Left ventricle myocardium inferior (tissue), 1 donor: ENCODE results near the gene TPM1. TPM values are rescaled to one million over a fixed set of nuclear protein-coding genes. Genes with fewer than 3 reads are reported as not detected.

Experiments
- DNase-seq: peaks from one replicate; pipeline ENCODE4 v3.0.0-alpha.2; 2020
- H3K27ac ChIP-seq: fragments of 200-600 bp; replicated peaks from 2 replicates; pipeline ENCODE4 v1.8.0; 2021
- H3K27me3 ChIP-seq: fragments of 200-600 bp; 2 replicates; pipeline ENCODE4 v1.8.0; 2021; ENCODE audit warnings: low read depth
- H3K36me3 ChIP-seq: fragments of 200-600 bp; 2 replicates; pipeline ENCODE4 v1.8.0; 2021
- H3K4me1 ChIP-seq: fragments of 200-600 bp; 2 replicates; pipeline ENCODE4 v1.8.0; 2021
- H3K4me3 ChIP-seq: fragments of 200-600 bp; 2 replicates; pipeline ENCODE4 v1.8.0; 2021; ENCODE audit warnings: mild to moderate bottlenecking, moderate library complexity
- H3K9me3 ChIP-seq: fragments of 200-600 bp; replicated peaks from 2 replicates; pipeline ENCODE4 v1.8.0; 2021
- intact Hi-C: fragments of 100-400 bp; cut with micrococcal nuclease; formaldehyde crosslinking; loops from one replicate; pipeline ENCODE4 v1.11.0; 2022
- total RNA-seq: library from RNA; stranded (reverse); fragmentation: NEBNext Ultra II Directional; extraction: Animal tissue kit (Norgen Biotek cat#: 25700); gene quantifications from one replicate; pipeline ENCODE4 v1.2.1, GENCODE V29; 2021
- TF ChIP-seq, protein P1 (sequence below): fragments of 200-600 bp; IDR thresholded peaks from 2 replicates; pipeline ENCODE4 v1.8.0; 2021; ENCODE audit warnings: antibody characterized with exemption, mild to moderate bottlenecking, borderline replicate concordance
- donor health status: DM: no; HTN: yes; CAD: no; lungs with severe emphysema.

The TPM1 gene
- total RNA-seq, 1 donor from 2014 or later, result 12,604 TPM

- Histone ChIP-seq H3K27me3 (no peaks in the 10 kb centered on the region), H3K36me3 (no peaks in the 10 kb centered on the region), H3K27ac (peak overlapping the region; percentile 48), H3K9me3 (no peaks in the 10 kb centered on the region), H3K4me3 (no peak overlapping the region), H3K4me1 (peaks cover 46% of the 10 kb centered on the region)
- no peak for DNase-seq
- intact Hi-C loops, result no loop called here
- TF ChIP-seq, protein P1, sequence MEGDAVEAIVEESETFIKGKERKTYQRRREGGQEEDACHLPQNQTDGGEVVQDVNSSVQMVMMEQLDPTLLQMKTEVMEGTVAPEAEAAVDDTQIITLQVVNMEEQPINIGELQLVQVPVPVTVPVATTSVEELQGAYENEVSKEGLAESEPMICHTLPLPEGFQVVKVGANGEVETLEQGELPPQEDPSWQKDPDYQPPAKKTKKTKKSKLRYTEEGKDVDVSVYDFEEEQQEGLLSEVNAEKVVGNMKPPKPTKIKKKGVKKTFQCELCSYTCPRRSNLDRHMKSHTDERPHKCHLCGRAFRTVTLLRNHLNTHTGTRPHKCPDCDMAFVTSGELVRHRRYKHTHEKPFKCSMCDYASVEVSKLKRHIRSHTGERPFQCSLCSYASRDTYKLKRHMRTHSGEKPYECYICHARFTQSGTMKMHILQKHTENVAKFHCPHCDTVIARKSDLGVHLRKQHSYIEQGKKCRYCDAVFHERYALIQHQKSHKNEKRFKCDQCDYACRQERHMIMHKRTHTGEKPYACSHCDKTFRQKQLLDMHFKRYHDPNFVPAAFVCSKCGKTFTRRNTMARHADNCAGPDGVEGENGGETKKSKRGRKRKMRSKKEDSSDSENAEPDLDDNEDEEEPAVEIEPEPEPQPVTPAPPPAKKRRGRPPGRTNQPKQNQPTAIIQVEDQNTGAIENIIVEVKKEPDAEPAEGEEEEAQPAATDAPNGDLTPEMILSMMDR, result no peak
Observed at GRCh38 chr15:63083541-63083940, 41.0 kb downstream of the TPM1 start.

DNA sequence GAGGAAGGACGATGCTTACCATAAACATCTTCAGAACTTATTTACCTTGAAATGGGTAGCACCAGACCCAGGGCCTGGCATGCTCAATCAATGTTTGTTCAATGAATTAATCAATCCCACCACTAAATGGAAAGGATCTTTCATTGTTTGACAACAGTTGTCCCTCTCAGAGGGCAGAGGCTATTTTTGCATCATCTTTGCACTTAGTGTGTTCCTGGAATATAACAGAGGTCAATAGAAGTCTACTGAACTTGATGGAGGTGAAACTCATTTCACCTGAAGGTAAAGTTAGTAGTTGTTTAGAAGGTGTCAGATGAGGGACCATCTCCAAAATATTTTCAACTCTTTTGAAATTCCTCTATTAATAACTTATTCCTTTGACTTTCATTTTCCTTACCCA lies 42.3 kb downstream of the TPM1 start:
- intact Hi-C loops, result no loop called here
- Histone ChIP-seq H3K9me3 (no peaks in the 10 kb centered on the region), H3K27ac (no peak overlapping the region), H3K27me3 (no peaks in the 10 kb centered on the region), H3K36me3 (no peaks in the 10 kb centered on the region), H3K4me3 (no peak overlapping the region), H3K4me1 (peaks cover 54% of the 10 kb centered on the region)
- TF ChIP-seq, protein P1, result no peak
- no peak for DNase-seq

GRCh38 chr15:63085289-63085688 lies 42.7 kb downstream of the TPM1 start:
- Histone ChIP-seq H3K4me1 (peaks cover 54% of the 10 kb centered on the region), H3K27me3 (no peaks in the 10 kb centered on the region), H3K9me3 (no peaks in the 10 kb centered on the region), H3K27ac (no peak overlapping the region), H3K4me3 (no peak overlapping the region), H3K36me3 (no peaks in the 10 kb centered on the region)
- TF ChIP-seq, protein P1, result no peak
- no peak for DNase-seq
- intact Hi-C loops, result no loop called here

GRCh38 chr15:63086271-63086670 lies 43.7 kb downstream of the TPM1 start:
- no peak for DNase-seq
- no peaks in the 10 kb centered on the region for H3K27me3 ChIP-seq
- intact Hi-C loops, result no loop called here
- TF ChIP-seq, protein P1, result no peak
- H3K36me3 ChIP-seq, result no peaks in the 10 kb centered on the region
- no peak overlapping the region for H3K4me3 ChIP-seq
- peaks cover 51% of the 10 kb centered on the region for H3K4me1 ChIP-seq
- no peaks in the 10 kb centered on the region for H3K9me3 ChIP-seq
- no peak overlapping the region for H3K27ac ChIP-seq

GRCh38 chr15:63086947-63087346 lies 44.4 kb downstream of the TPM1 start:
- intact Hi-C loops, result no loop called here
- H3K27me3 ChIP-seq, result no peaks in the 10 kb centered on the region
- TF ChIP-seq, protein P1, result no peak

More at GRCh38 chr15:63086947-63087346, 44.4 kb downstream of the TPM1 start:
- no peaks in the 10 kb centered on the region for H3K9me3 ChIP-seq
- no peak overlapping the region for H3K4me3 ChIP-seq
- peak overlapping the region; percentile 1 for H3K27ac ChIP-seq
- no peak for DNase-seq
- peaks cover 51% of the 10 kb centered on the region for H3K4me1 ChIP-seq
- no peaks in the 10 kb centered on the region for H3K36me3 ChIP-seq
